ENCODE data around the gene RRAS.
"Not testable (repeated sequence)": the region's sequence is repeated elsewhere in the genome, so short reads cannot be mapped to it uniquely, and the experiment has no call there.

The RRAS gene

GRCh38 chr19:49626226-49626625 lies 13.7 kb downstream of the RRAS start:
- DNase-seq: no peak

DNA sequence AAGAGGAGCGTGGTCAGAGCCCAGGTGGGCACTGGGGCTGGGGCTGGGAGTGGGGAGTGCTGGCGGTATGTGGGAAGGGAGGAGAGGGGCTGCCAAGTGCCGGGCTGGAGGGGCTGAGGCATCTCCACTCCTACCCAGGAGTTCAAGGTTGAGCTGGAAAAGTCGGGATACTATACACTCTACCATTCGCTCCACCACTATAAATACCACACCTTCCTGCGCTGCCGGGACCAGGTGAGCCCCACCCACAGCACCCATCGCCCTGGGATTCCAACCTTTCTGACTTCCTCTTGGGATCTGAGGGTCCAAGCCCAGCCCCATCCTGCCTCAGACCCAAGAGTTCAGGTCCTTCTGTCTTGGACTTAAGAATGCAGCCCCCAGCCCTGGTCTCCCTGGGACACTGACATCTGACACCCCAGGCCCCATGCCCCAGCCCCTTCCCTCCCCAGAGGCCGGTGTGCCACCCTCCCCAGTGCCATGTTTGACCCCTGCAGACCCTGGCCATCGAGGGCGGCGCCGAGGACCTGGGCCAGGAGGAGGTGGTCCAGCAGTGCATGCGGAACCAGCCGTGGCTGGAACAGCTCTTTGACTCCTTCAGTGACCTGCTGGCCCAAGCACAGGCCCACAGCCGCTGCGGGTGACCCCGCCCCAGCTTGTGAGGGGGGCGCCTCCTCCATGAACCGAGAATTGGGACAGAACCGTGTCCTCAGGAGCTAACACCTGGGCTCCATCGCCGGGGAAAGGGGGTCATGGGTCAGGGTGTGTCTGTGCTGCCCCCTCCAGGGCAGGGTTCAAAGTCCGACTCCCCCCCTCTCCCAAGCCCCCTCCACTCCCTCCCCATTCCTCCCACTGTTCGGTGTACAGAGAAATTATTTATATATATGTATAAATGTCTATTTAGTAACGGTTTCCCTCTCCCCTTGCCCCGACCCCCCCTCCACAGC lies 14.7 kb downstream of the RRAS start:
- DNase-seq: no peak

DNA sequence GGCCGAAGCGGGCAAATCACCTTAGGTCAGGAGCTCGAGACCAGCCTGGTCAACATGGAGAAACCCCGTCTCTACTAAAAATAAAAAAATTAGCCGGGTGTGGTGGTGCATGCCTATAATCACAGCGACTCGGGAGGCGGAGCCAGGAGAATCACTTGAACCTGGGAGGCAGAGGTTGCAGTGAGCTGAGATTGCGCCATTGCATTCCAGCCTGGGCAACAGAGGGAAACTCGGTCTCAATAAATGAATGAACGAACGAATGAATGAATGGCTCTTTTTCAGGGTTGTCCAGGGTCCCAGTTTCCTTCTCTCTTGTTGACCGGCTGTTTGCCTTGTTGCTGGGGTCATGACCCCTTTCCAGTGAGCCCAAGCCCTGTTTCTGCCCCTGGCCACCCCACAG lies 22.1 kb downstream of the RRAS start:
- not testable (repeated sequence) for DNase-seq

DNA sequence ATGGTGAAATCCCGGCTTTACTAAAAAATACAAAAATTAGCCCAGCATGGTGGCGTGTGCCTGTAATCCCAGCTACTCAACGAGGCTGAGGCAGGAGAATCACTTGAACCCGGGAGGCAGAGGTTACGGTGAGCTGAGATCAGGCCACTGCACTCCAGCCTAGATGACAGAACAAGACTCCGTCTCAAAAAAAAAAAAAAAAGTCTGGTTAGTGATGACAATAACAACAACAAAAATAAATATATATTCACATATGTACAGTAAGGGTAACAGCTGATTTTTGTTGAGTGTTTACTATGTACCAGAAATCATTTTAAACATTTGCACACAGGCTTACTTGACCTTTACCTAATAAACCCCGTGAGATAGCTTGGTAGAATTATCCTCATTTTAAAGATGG lies 23.0 kb downstream of the RRAS start:
- no peak for DNase-seq

DNA sequence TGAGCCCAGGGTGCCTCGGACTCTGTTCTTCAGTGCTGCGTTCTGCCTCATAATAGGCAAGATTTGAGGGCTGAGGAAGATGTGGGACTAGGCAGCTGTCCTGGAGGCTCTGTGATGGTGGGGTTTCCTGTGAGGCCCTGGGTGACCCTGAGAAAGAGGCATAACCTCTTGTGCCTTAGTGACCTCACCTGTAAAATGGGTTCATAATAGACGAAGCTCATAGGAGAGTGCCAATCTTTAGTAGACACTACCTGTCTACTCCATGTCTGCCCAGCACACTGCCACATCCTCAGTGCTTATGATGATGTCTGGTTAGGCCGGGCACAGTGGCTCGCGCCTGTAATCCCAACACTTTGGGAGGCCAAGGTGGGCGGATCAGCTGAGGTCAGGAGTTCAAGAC lies 23.4 kb downstream of the RRAS start:
- DNase-seq: no peak

GRCh38 chr19:49615861-49616260 lies 24.1 kb downstream of the RRAS start:
- no peak for DNase-seq

DNA sequence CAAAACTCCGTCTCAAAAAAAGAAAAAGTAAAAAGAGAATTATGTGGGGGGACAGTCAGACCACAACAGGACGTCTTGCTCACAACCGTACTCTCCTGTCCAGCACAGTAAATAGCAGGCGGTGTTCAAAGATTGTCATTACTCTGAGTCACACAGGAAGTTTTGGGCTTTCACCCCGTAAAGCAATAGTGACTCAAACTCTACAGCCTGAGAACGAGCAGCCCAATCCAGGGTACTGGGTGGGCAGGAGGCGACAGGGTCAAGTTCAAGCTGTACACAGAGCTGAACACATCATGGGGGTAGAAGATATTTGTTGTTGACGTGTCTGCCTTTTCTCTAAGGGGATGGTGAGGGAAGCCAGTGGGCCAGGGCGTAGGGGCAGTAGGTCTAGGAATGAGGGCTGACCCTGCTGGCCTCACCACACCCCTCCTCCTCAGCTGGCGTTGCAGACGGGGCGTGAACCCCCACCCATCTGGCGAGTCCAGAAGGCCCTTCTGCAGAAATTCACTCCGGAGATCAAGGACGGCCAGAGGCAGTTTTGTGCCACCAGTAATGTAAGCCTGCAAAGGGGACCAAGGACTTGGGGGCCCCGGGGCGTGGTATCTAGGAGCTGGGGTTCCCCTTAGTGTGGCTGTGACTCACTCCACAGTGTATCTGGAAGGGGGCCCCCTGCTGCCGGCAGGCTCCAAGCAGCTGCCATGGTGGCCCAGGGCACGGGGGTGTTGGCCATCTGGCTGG lies 25.7 kb downstream of the RRAS start:
- DNase-seq: no peak

DNA sequence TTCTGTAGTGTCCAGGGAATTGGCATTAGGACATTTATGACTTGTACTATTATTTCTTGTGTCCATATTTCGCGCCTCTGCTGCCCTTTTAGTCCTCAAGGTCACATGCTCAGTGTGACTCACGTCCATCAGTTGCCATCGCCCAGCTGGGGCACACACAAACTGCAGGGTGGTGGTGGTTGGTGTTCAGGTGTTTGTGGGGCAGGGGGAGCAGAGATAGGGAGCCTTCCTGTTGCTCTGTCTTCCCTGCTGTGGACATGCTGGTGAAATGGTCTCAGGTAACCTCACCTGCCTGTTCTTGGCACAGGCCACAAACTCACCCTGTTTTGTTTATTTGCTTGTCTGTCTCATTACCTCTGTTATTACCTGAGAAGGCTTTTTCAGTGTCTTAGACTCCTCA lies 26.6 kb downstream of the RRAS start:
- no peak for DNase-seq

DNA sequence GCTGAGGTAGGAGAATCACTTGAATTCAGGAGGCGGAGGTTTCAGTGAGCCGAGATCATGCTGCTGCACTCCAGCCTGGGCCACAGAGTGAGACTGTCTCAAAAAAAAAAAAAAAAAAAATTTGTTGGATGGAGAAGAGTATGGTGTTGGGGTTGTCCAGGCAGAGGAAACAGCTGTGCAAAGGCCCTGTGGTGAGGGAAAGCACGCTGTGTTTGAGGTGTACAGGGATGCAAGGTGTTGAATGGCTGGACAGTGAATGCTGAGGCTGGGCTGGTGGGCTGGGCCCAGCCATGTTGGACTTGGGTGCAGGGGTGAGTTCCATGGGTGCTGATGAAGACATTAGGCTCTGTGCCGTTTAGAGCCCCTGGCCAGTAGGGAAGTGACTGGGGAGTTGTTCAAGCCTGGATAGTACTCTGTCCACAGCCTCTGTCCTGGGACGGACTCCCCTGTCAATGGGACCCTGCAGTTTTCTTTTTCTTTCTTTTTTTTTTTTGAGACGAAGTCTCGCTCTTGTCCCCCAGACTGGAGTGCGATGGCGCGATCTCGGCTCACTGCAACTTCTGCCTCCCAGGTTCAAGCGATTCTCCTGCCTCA lies 30.3 kb downstream of the RRAS start:
- DNase-seq: no peak

- no peak for DNase-seq
These were observed 34.3 kb downstream of the RRAS start for GRCh38 chr19:49605605-49606004.

DNA sequence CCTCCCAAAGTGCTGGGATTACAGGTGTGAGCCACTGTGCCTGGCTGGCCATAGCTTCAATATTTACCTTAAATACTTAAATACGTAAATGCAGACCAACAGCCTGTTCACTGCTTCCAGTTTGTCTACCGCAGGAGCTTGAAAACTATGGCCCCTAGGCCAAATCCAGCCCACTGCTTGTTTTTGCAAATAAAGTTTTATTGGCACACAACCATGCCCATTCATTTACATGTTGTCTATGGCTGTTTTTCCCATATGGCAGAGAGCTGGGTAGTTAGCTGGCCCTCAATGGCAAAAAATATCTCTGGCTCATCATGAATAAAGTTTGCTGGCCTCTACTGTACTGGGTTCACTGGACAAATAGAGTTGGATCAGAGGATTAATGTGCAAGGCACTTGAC lies 37.1 kb downstream of the RRAS start:
- DNase-seq: no peak

DNA sequence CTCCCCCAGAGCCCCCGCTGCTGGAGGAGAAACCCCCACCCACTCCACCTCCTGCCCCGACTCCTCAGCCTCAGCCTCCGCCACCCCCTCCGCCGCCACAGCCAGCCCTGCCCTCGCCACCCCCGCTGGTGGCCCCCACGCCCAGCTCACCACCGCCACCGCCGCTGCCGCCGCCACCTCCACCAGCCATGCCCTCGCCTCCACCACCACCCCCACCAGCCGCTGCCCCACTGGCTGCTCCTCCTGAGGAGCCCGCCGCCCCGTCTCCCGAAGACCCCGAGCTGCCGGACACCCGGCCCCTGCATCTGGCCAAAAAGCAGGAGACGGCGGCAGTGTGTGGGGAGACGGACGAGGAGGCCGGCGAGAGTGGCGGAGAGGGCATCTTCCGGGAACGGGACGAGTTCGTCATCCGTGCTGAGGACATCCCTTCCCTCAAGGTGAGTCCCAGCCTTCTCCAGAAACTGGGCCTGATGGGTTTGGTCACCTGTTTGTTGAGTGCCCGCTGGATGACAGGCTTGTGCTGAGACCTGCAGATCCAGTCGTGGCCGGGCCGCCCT lies 38.4 kb downstream of the RRAS start:
- DNase-seq: no peak

DNA sequence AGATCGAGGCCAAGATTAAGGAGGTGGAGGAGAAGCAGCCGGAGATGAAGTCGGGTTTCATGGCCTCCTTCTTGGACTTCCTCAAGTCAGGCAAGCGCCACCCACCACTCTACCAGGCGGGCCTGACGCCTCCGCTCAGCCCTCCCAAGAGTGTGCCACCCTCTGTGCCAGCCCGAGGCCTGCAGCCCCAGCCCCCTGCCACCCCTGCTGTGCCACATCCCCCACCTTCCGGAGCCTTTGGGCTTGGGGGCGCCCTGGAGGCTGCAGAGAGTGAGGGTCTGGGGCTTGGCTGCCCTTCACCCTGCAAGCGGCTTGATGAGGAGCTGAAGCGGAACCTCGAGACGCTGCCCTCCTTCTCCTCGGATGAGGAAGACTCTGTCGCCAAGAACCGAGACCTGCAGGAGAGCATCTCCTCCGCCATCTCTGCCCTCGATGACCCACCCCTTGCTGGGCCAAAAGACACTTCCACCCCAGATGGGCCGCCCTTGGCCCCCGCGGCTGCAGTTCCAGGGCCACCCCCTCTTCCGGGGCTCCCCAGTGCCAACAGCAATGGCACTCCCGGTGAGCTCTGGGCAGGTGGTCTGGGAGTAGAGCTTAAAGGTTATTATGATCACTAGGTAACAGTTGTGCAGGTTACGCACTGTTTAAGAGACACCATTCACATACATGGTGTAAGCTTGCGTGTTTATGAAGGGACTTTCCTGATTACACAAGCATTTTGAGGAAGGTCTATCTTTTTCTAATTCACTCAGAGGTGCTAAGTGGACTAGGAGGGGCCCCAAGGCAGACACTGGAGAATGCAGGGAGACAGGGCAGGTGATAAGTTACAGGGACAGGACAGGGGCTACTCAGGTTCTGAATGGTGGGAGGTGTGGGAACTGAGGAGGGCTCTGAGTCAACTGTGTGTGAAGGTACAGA lies 40.3 kb downstream of the RRAS start:
- DNase-seq: no peak

DNA sequence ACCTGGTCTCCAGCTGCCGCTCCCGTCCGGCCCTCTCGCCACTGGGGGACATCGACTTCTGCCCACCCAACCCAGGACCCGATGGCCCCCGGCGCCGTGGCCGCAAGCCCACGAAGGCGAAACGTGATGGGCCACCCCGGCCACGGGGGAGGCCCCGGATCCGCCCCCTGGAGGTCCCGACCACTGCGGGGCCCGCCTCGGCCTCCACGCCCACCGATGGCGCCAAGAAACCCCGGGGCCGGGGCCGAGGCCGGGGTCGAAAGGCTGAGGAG lies 42.3 kb downstream of the RRAS start:
- no peak for DNase-seq

- DNase-seq: no peak
These were observed 42.8 kb downstream of the RRAS start for GRCh38 chr19:49596954-49597702.

GRCh38 chr19:49596407-49596806 lies 43.5 kb downstream of the RRAS start:
- no peak for DNase-seq

GRCh38 chr19:49595819-49596404 lies 44.0 kb downstream of the RRAS start:
- no peak for DNase-seq

- DNase-seq: no peak
These were observed 44.7 kb downstream of the RRAS start for GRCh38 chr19:49594993-49595818.

GRCh38 chr19:49594157-49594992 lies 45.6 kb downstream of the RRAS start:
- no peak for DNase-seq
